Muscle layer of colon (tissue), 2 donors: ENCODE results near the gene SPAG7.

Experiments
- H3K27ac ChIP-seq: one replicate; pipeline ENCODE4 v1.7.0; 2013; ENCODE audit warnings: low read depth, mild to moderate bottlenecking, low read length, moderate library complexity
- H3K27me3 ChIP-seq, 2 donors: one replicate each; pipeline ENCODE4 v1.7.0; 2013; ENCODE audit warnings: low read length in 2 of 2, mild to moderate bottlenecking in 2 of 2; ENCODE audit not compliant: insufficient read depth in 2 of 2, control insufficient read depth in 1 of 2
- H3K36me3 ChIP-seq: one replicate; pipeline ENCODE4 v1.7.0; 2013; ENCODE audit warnings: mild to moderate bottlenecking, low read length; ENCODE audit not compliant: insufficient read depth
- H3K4me1 ChIP-seq: one replicate; pipeline ENCODE4 v1.7.0; 2013; ENCODE audit warnings: mild to moderate bottlenecking, low read length; ENCODE audit not compliant: insufficient read depth
- H3K4me3 ChIP-seq, 2 donors: one replicate each; pipeline ENCODE4 v1.7.0; 2013; ENCODE audit warnings: low read length in 2 of 2, low read depth in 1 of 2, mild to moderate bottlenecking in 1 of 2, moderate library complexity in 1 of 2
- H3K9ac ChIP-seq: one replicate; pipeline ENCODE4 v1.7.0; 2013; ENCODE audit warnings: low read length
- H3K9me3 ChIP-seq: one replicate; pipeline ENCODE4 v1.7.0; 2013; ENCODE audit warnings: mild to moderate bottlenecking, low read length
- donor health status: abdominal sarcoma.
- donor health status: Adenocarcinoma of cecum.

The SPAG7 gene

GRCh38 chr17:4972322-4972721 lies 4.7 kb upstream of the SPAG7 start:
- Histone ChIP-seq H3K27me3 (no peaks in the 10 kb centered on the region), H3K9me3 (no peaks in the 10 kb centered on the region), H3K4me1 (peaks cover 20% of the 10 kb centered on the region), H3K4me3 (no peak overlapping the region), H3K9ac (no peak overlapping the region), H3K27ac (peak overlapping the region; percentile 43), H3K36me3 (peaks cover 69% of the 10 kb centered on the region)

- peak overlapping the region; percentile 43 for H3K27ac ChIP-seq
- peaks cover 64% of the 10 kb centered on the region for H3K36me3 ChIP-seq
Measured at GRCh38 chr17:4971826-4972225, 4.2 kb upstream of the SPAG7 start.

GRCh38 chr17:4970273-4970672 lies 2.7 kb upstream of the SPAG7 start:
- no peaks in the 10 kb centered on the region for H3K9me3 ChIP-seq
- no peak overlapping the region for H3K27ac ChIP-seq
- peaks cover 30% of the 10 kb centered on the region for H3K4me1 ChIP-seq
- H3K9ac ChIP-seq = no peak overlapping the region
- no peaks in the 10 kb centered on the region for H3K27me3 ChIP-seq
- peaks cover 56% of the 10 kb centered on the region for H3K36me3 ChIP-seq
- H3K4me3 ChIP-seq = no peak overlapping the region

More at GRCh38 chr17:4971826-4972225, 4.2 kb upstream of the SPAG7 start:
- Histone ChIP-seq H3K9ac (no peak overlapping the region), H3K27me3 (no peaks in the 10 kb centered on the region), H3K4me3 (no peak overlapping the region), H3K9me3 (no peaks in the 10 kb centered on the region), H3K4me1 (peaks cover 20% of the 10 kb centered on the region)

GRCh38 chr17:4969551-4970173 lies 2.0 kb upstream of the SPAG7 start:
- H3K27me3 ChIP-seq = no peaks in the 10 kb centered on the region
- peak overlapping the region; percentile 95 for H3K27ac ChIP-seq
- H3K4me3 ChIP-seq = peak overlapping the region; percentile 8 to 87
- H3K9ac ChIP-seq = no peak overlapping the region
- H3K36me3 ChIP-seq = peaks cover 49% of the 10 kb centered on the region
- no peaks in the 10 kb centered on the region for H3K9me3 ChIP-seq
- H3K4me1 ChIP-seq = peaks cover 32% of the 10 kb centered on the region

- Histone ChIP-seq H3K4me3 (peak overlapping the region; percentile 8 to 87), H3K27ac (peak overlapping the region; percentile 95), H3K36me3 (peaks cover 44% of the 10 kb centered on the region), H3K9ac (peak overlapping the region; percentile 67), H3K4me1 (peaks cover 32% of the 10 kb centered on the region), H3K9me3 (no peaks in the 10 kb centered on the region), H3K27me3 (no peaks in the 10 kb centered on the region)
Measured at GRCh38 chr17:4969047-4969550, 1.5 kb upstream of the SPAG7 start.

GRCh38 chr17:4968486-4969046 lies 949 bp upstream of the SPAG7 start:
- Histone ChIP-seq H3K27me3 (no peaks in the 10 kb centered on the region), H3K4me1 (peaks cover 32% of the 10 kb centered on the region), H3K36me3 (peaks cover 38% of the 10 kb centered on the region), H3K9ac (peak overlapping the region; percentile 67), H3K9me3 (no peaks in the 10 kb centered on the region), H3K4me3 (peak overlapping the region; percentile 66 to 87), H3K27ac (peak overlapping the region; percentile 95)

GRCh38 chr17:4966844-4967538 lies 626 bp downstream of the SPAG7 start:
- H3K4me3 ChIP-seq = peak overlapping the region; percentile 45 to 87
- H3K36me3 ChIP-seq = peaks cover 23% of the 10 kb centered on the region
- no peaks in the 10 kb centered on the region for H3K9me3 ChIP-seq
- peaks cover 32% of the 10 kb centered on the region for H3K4me1 ChIP-seq
- no peaks in the 10 kb centered on the region for H3K27me3 ChIP-seq
- peak overlapping the region; percentile 80 for H3K9ac ChIP-seq
- H3K27ac ChIP-seq = peak overlapping the region; percentile 99

- H3K27me3 ChIP-seq = no peaks in the 10 kb centered on the region
- peaks cover 20% of the 10 kb centered on the region for H3K36me3 ChIP-seq
- no peak overlapping the region for H3K27ac ChIP-seq
- peaks cover 32% of the 10 kb centered on the region for H3K4me1 ChIP-seq
- no peak overlapping the region for H3K4me3 ChIP-seq
- no peak overlapping the region for H3K9ac ChIP-seq
- H3K9me3 ChIP-seq = no peaks in the 10 kb centered on the region
Measured at GRCh38 chr17:4965311-4965986, 2.2 kb downstream of the SPAG7 start.

- no peak overlapping the region for H3K27ac ChIP-seq
- H3K36me3 ChIP-seq = peaks cover 26% of the 10 kb centered on the region
- no peak overlapping the region for H3K4me3 ChIP-seq
- no peaks in the 10 kb centered on the region for H3K9me3 ChIP-seq
- H3K27me3 ChIP-seq = no peaks in the 10 kb centered on the region
- H3K4me1 ChIP-seq = peaks cover 3% of the 10 kb centered on the region
- no peak overlapping the region for H3K9ac ChIP-seq
Measured at GRCh38 chr17:4960279-4960922, 7.2 kb downstream of the SPAG7 start.

GRCh38 chr17:4959261-4959965 lies 8.2 kb downstream of the SPAG7 start:
- Histone ChIP-seq H3K4me1 (no peaks in the 10 kb centered on the region), H3K27ac (no peak overlapping the region), H3K9ac (no peak overlapping the region), H3K27me3 (no peaks in the 10 kb centered on the region), H3K9me3 (no peaks in the 10 kb centered on the region), H3K36me3 (peaks cover 26% of the 10 kb centered on the region), H3K4me3 (no peak overlapping the region)
